Esophagus muscularis mucosa (tissue), 4 donors: Measurements from ENCODE around the gene TMEM141. TPM values are rescaled to one million over a fixed set of nuclear protein-coding genes. Genes with fewer than 3 reads are reported as not detected.
A peak's percentile ranks its signal among the peaks of the same experiment; 100 is the strongest.

Experiments
- DNase-seq: peaks from one replicate; pipeline ENCODE4 v3.0.0-alpha.2; 2017; ENCODE audit errors: extremely low spot score
- H3K27ac ChIP-seq, 4 donors: fragments of 200-600 bp; sonication (generic); replicated peaks in 1 of 4; 1 replicate in 3 of 4; 2 replicates in 1 of 4; pipeline ENCODE4 v1.5.1; 2016 to 2019; ENCODE audit warnings: mild to moderate bottlenecking in 1 of 4
- H3K27me3 ChIP-seq, 4 donors: fragments of 200-600 bp; sonication (generic); one replicate each; pipeline versions ENCODE4 v1.5.1 to v1.6.0; 2016 to 2019
- H3K36me3 ChIP-seq, 4 donors: fragments of 200-600 bp; sonication (generic); one replicate each; pipeline ENCODE4 v1.5.1; 2016 to 2019
- H3K4me1 ChIP-seq, 4 donors: fragments of 200-600 bp; sonication (generic); one replicate each; pipeline ENCODE4 v1.5.1; 2016 to 2019
- H3K4me3 ChIP-seq, 4 donors: fragments of 200-600 bp; sonication (generic); 1 replicate in 2 of 4; 2 replicates in 2 of 4; pipeline ENCODE4 v1.5.1; 2016 to 2019; ENCODE audit warnings: mild to moderate bottlenecking in 4 of 4, moderate library complexity in 1 of 4
- H3K9me3 ChIP-seq, 4 donors: fragments of 200-600 bp; sonication (generic); 1 replicate in 3 of 4; 2 replicates in 1 of 4; pipeline ENCODE4 v1.5.1; 2016 to 2019
- EP300 ChIP-seq: sonication (generic); formaldehyde crosslinking; IDR thresholded peaks from one replicate; pipeline ENCODE4 v1.6.1; 2017; ENCODE audit warnings: antibody characterized with exemption
- POLR2A ChIP-seq: fragments of 450-650 bp; IDR thresholded peaks from one replicate; pipeline ENCODE4 v1.6.1; 2017; ENCODE audit warnings: antibody characterized with exemption, moderate library complexity, mild to moderate bottlenecking, low read depth
- POLR2AphosphoS5 ChIP-seq, 2 donors: sonication (generic); formaldehyde crosslinking; IDR thresholded peaks; one replicate each; pipeline ENCODE4 v1.6.1; 2017; ENCODE audit warnings: antibody characterized with exemption in 2 of 2
- whole genome bisulfite sequencing: methylation state at CpG from one replicate; pipeline ENCODE4 v1.1.5; 2018; 5-methylcytosine and 5-hydroxymethylcytosine counted together
- intact Hi-C: fragments of 100-400 bp; cut with DNase I; formaldehyde crosslinking; loops from one replicate; pipeline ENCODE4 v1.15.1; 2023
- total RNA-seq, 4 donors: library from RNA; depleted of rRNA; stranded (reverse); fragments of >200 nt; gene quantifications; one replicate each; pipeline versions ENCODE4 v1.1.0 to v1.2.1, GENCODE V29; 2016
- TF ChIP-seq, protein P1 (sequence below), 3 experiments: fragments of 200-600 bp in 2 of 3; fragments of 450-650 bp in 1 of 3; sonication (generic) in 2 of 3; IDR thresholded peaks; one replicate each; pipeline ENCODE4 v1.5.1; 2017 to 2019; ENCODE audit warnings: antibody characterized with exemption in 3 of 3, mild to moderate bottlenecking in 2 of 3, moderate library complexity in 1 of 3

TMEM141 gene
- total RNA-seq, 4 donors from 2014 or later: 27.9 to 48.7 (median 31.5) TPM

DNA sequence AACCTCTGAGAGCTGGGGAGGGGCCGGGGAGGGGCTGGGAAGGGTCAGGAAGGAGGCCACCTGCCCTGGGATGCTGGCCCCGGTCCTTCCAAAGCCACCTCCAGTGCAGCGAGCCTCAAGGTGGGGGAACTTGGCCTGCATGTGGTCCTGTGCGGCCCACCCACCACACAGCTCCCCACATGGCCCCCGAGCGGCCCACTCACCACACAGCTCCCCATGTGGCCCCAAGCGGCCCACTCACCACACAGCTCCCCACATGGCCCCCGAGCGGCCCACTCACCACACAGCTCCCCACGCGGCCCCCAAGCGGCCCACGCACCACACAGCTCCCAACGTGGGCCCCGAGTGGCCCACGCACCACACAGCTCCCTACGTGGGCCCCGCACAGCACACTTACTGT is 46.4 kb upstream of the TMEM141 start:
- TF ChIP-seq POLR2AphosphoS5 (IDR thresholded peaks at IDR 0.05) (no peak), POLR2A (no peak), EP300 (no peak)
- TF ChIP-seq, protein P1, sequence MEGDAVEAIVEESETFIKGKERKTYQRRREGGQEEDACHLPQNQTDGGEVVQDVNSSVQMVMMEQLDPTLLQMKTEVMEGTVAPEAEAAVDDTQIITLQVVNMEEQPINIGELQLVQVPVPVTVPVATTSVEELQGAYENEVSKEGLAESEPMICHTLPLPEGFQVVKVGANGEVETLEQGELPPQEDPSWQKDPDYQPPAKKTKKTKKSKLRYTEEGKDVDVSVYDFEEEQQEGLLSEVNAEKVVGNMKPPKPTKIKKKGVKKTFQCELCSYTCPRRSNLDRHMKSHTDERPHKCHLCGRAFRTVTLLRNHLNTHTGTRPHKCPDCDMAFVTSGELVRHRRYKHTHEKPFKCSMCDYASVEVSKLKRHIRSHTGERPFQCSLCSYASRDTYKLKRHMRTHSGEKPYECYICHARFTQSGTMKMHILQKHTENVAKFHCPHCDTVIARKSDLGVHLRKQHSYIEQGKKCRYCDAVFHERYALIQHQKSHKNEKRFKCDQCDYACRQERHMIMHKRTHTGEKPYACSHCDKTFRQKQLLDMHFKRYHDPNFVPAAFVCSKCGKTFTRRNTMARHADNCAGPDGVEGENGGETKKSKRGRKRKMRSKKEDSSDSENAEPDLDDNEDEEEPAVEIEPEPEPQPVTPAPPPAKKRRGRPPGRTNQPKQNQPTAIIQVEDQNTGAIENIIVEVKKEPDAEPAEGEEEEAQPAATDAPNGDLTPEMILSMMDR (IDR thresholded peaks at IDR 0.05): no peak
- Histone ChIP-seq H3K4me1 (peaks cover 23 to 38% (median 34%) of the 10 kb centered on the region in 4 donors), H3K9me3 (no peaks in the 10 kb centered on the region), H3K27ac (no peak overlapping the region), H3K4me3 (peak overlapping the region; percentile 26 to 37 (median 32)), H3K36me3 (peaks cover 0 to 17% (median 0%) of the 10 kb centered on the region in 4 donors), H3K27me3 (peaks cover 0 to 81% (median 21%) of the 10 kb centered on the region in 4 donors)
- no peak for DNase-seq
- 91% methylated on average over 6 of the region's 18 CpGs for WGBS
- intact Hi-C loops: no loop called here

DNA sequence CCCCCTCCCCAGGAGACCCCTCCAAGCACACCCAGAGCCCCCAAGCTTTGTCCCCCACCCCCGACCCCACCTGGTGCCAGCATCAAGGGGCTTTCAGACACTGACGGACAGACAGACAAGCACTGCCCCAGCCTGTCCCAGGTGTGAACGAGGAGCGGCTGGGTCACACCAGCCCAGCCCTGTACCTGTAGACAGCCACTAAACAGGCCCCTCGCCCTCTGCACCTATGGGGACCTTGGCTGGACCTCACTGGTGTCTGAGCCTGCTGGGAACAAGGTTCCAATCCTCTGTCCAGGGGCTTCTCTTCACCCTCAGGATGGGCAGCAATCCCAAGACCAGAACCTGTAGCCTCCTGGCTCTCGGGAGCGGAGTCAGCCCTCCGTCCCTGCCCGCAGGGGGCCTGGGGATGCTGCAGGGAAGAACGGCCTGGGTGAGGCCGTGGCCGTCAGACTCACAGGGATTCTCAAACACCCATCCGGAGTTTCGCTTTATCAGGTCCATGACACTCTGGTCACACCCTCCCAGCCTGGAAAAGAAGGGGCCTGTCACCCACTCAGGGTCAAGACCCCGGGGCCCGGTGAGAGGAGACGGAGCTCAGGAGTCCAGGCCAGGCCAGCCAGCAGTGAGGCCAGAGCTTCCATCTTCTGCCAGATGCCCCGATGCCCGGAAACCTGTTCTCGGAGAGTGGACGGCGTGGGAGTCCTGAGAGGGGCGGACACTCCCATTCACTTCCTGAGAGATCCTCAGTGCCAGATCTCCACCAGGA is 45.6 kb upstream of the TMEM141 start:
- intact Hi-C loops: no loop called here
- no peak for DNase-seq
- WGBS: 76% methylated on average over 13 of the region's 23 CpGs
- Histone ChIP-seq H3K27me3 (peaks cover 0 to 73% (median 21%) of the 10 kb centered on the region in 4 donors), H3K4me3 (peak overlapping the region; percentile 26 to 37 (median 32)), H3K27ac (peak overlapping the region in 2 of 4 donors; percentile 20 to 26), H3K4me1 (peaks cover 23 to 39% (median 34%) of the 10 kb centered on the region in 4 donors), H3K36me3 (peaks cover 0 to 14% (median 0%) of the 10 kb centered on the region in 4 donors), H3K9me3 (no peaks in the 10 kb centered on the region)
- TF ChIP-seq, protein P1 (IDR thresholded peaks at IDR 0.05): no peak
- TF ChIP-seq POLR2A (no peak), POLR2AphosphoS5 (IDR thresholded peaks at IDR 0.05) (no peak), EP300 (no peak)

DNA sequence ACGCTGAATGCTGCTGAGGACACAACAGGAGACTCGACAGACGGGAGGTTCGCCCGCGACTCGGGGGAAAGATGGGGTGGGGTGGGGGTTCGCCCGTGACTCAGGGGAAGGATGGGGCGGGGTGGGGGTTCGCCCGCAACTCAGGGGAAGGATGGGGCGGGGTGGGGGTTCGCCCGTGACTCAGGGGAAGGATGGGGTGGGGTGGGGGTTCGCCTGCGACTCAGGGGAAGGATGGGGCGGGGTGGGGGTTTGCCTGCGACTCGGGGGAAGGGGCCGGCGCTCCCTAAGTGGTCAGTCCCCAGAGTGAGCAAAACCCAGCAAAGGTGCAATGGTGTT is 45.0 kb upstream of the TMEM141 start:
- no peaks in the 10 kb centered on the region for H3K9me3 ChIP-seq
- intact Hi-C loops: no loop called here
- H3K36me3 ChIP-seq: peaks cover 0 to 14% (median 0%) of the 10 kb centered on the region in 4 donors
- no peak overlapping the region for H3K27ac ChIP-seq
- peaks cover 0 to 67% (median 18%) of the 10 kb centered on the region in 4 donors for H3K27me3 ChIP-seq
- no peak for TF ChIP-seq POLR2AphosphoS5 (IDR thresholded peaks at IDR 0.05)
- peaks cover 18 to 34% (median 30%) of the 10 kb centered on the region in 4 donors for H3K4me1 ChIP-seq
- DNase-seq: no peak
- H3K4me3 ChIP-seq: peak overlapping the region in 2 of 4 donors; percentile 31 to 34
- WGBS: 84% methylated on average over 21 of the region's 22 CpGs

DNA sequence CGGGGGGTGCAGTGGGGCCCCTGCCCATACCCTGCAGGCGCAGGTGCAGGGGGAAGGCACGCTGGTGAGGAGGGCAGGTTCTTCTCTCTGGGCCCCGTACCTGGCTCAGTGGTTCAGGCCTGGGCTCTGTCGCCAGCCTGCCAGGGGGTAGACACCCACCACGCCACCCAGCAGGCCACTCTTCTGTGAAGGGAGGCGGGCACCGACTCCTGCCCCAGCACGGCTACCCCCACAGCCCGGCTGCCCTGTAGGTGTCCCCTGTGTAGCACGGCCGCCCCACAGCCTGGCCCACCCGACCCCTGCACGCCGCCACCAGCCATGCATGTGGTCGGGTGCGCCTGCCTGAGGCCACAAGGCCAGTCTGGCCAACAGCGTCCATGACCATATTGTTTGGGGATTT is 44.5 kb upstream of the TMEM141 start:
- Histone ChIP-seq H3K36me3 (peaks cover 0 to 14% (median 0%) of the 10 kb centered on the region in 4 donors), H3K9me3 (peaks cover 0 to 4% (median 0%) of the 10 kb centered on the region in 4 donors), H3K4me1 (peaks cover 13 to 30% (median 25%) of the 10 kb centered on the region in 4 donors), H3K27me3 (peaks cover 0 to 62% (median 17%) of the 10 kb centered on the region in 4 donors), H3K27ac (no peak overlapping the region), H3K4me3 (no peak overlapping the region)
- intact Hi-C loops: no loop called here
- DNase-seq: no peak
- 88% methylated on average over 6 of the region's 18 CpGs for WGBS
- no peak for TF ChIP-seq EP300
- TF ChIP-seq, protein P1 (IDR thresholded peaks at IDR 0.05): no peak
- no peak for TF ChIP-seq POLR2AphosphoS5 (IDR thresholded peaks at IDR 0.05)
- TF ChIP-seq POLR2A: no peak

DNA sequence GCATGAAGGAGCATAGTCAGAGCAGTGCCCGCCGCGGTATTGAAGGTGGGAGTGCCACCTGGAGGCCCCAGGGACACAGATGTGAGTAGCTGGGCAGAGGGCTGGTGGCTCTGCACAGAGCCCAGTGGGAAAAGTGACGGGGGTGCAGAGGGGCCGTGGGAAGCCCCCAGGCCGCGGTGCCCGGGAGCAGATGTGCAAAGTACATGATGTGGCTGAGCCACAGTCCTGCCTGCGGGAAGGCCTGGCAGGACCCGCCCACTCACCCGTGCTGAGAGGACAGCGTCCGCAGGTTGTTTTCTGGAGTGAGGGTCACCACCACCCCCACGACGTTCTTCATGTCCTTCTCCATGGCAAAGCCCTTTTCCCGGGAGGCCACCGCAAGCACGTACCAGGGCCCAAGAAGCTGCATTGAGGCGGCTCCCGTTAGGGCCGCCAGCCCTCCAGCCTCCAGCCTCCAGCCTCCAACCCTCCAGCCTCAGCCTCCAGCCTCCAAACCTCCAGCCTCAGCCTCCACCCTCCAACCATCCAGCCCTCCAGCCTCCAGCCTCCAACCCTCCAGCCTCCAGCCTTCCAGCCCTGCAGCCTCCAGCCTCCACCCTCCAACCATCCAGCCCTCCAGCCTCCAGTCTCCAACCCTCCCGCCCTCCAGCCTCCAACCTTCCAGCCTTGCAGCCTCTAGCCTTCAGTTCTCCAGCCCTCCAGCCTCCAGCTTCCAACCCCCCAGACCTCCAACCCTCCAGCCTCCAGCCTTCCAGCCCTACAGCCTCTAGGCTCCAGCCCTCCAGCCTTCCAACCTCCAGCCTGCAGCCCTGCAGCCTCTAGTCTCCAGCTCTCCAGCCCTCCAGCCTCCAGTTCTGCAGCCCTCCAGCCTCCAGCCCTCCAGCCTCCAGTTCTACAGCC is 43.7 kb upstream of the TMEM141 start:
- TF ChIP-seq, protein P1 (IDR thresholded peaks at IDR 0.05): no peak
- TF ChIP-seq POLR2AphosphoS5 (IDR thresholded peaks at IDR 0.05): no peak
- no peak for TF ChIP-seq POLR2A
- TF ChIP-seq EP300: no peak
- H3K9me3 ChIP-seq: peaks cover 0 to 12% (median 0%) of the 10 kb centered on the region in 4 donors
- H3K27me3 ChIP-seq: peaks cover 0 to 54% (median 12%) of the 10 kb centered on the region in 4 donors
- WGBS: 86% methylated on average over 21 of the region's 22 CpGs
- no peak for DNase-seq
- peaks cover 12 to 24% (median 17%) of the 10 kb centered on the region in 4 donors for H3K4me1 ChIP-seq
- H3K27ac ChIP-seq: no peak overlapping the region
- H3K4me3 ChIP-seq: no peak overlapping the region
- intact Hi-C loops: no loop called here
- peaks cover 0 to 14% (median 0%) of the 10 kb centered on the region in 4 donors for H3K36me3 ChIP-seq
